ENCODE results near the gene CPEB2.

GRCh38 chr4:15013585-15013984 lies 11.3 kb downstream of the CPEB2 start:
- TF ChIP-seq POLR2A (IDR thresholded peaks at IDR 0.05), result no peak
- TF ChIP-seq, protein P1, sequence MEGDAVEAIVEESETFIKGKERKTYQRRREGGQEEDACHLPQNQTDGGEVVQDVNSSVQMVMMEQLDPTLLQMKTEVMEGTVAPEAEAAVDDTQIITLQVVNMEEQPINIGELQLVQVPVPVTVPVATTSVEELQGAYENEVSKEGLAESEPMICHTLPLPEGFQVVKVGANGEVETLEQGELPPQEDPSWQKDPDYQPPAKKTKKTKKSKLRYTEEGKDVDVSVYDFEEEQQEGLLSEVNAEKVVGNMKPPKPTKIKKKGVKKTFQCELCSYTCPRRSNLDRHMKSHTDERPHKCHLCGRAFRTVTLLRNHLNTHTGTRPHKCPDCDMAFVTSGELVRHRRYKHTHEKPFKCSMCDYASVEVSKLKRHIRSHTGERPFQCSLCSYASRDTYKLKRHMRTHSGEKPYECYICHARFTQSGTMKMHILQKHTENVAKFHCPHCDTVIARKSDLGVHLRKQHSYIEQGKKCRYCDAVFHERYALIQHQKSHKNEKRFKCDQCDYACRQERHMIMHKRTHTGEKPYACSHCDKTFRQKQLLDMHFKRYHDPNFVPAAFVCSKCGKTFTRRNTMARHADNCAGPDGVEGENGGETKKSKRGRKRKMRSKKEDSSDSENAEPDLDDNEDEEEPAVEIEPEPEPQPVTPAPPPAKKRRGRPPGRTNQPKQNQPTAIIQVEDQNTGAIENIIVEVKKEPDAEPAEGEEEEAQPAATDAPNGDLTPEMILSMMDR (IDR thresholded peaks at IDR 0.05), result no peak

Data from thyroid gland (tissue), 4 donors.